Measurements from ENCODE around the gene ZNF385A.

GRCh38 chr12:54421879-54422250 is 37.3 kb upstream of the ZNF385A start:
- TF ChIP-seq CTCF (IDR thresholded peaks at IDR 0.05) (no peak), REST (IDR thresholded peaks at IDR 0.05; ENCODE audit: insufficient read depth in 1 of 2, low read depth in 2 of 2, low read length in 1 of 2) (no peak), POLR2AphosphoS5 (IDR thresholded peaks at IDR 0.05; ENCODE audit: low read depth, low read length) (no peak), SIN3A (IDR thresholded peaks at IDR 0.05; ENCODE audit: borderline replicate concordance, insufficient read depth, low read depth, low read length) (no peak), TCF7L2 (IDR thresholded peaks at IDR 0.05; ENCODE audit: low read depth, low read length) (no peak)

Data from Panc1 (cell line).